H9 (cell line): Measurements from ENCODE around the gene NHSL2. TPM values are rescaled to one million over a fixed set of nuclear protein-coding genes. Genes with fewer than 3 reads are reported as not detected.

Experiments used
- DNase-seq: peaks from one replicate; pipeline ENCODE4 v3.0.0-alpha.2; 2017
- H2AFZ ChIP-seq: one replicate; pipeline ENCODE4 v1.6.1; 2013; ENCODE audit warnings: mild to moderate bottlenecking, low read length, control low read depth, moderate library complexity
- H2AK5ac ChIP-seq: 2 replicates; pipeline ENCODE4 v1.6.1; 2013; ENCODE audit warnings: low read length, control low read depth, mixed read lengths; ENCODE audit not compliant: insufficient read length
- H2BK120ac ChIP-seq: one replicate; pipeline ENCODE4 v1.6.1; 2013; ENCODE audit warnings: low read depth, mild to moderate bottlenecking, low read length, control low read depth, inconsistent platforms; ENCODE audit not compliant: poor library complexity, severe bottlenecking
- H2BK12ac ChIP-seq: 2 replicates; pipeline ENCODE4 v1.6.1; 2013; ENCODE audit warnings: low read length, control low read depth, mixed read lengths, low read depth; ENCODE audit not compliant: insufficient read length
- H2BK15ac ChIP-seq: 2 replicates; pipeline ENCODE4 v1.6.1; 2013; ENCODE audit warnings: low read depth, low read length, control low read depth
- H2BK20ac ChIP-seq: one replicate; pipeline ENCODE4 v1.6.1; 2013; ENCODE audit warnings: low read depth, mild to moderate bottlenecking, low read length, control low read depth, inconsistent platforms; ENCODE audit not compliant: poor library complexity, severe bottlenecking
- H2BK5ac ChIP-seq: 2 replicates; pipeline ENCODE4 v1.6.1; 2013; ENCODE audit warnings: low read length, control low read depth, mixed read lengths; ENCODE audit not compliant: insufficient read length
- H3K14ac ChIP-seq: 2 replicates; pipeline ENCODE4 v1.6.1; 2013; ENCODE audit warnings: low read length, control low read depth; ENCODE audit not compliant: insufficient read depth
- H3K18ac ChIP-seq: 2 replicates; pipeline ENCODE4 v1.6.1; 2013; ENCODE audit warnings: low read depth, mild to moderate bottlenecking, mixed read lengths, low read length, control low read depth; ENCODE audit not compliant: insufficient read length
- H3K23ac ChIP-seq: 2 replicates; pipeline ENCODE4 v1.6.1; 2013; ENCODE audit warnings: low read length, control low read depth, mixed read lengths, low read depth; ENCODE audit not compliant: insufficient read length
- H3K23me2 ChIP-seq: 2 replicates; pipeline ENCODE4 v1.6.1; 2013; ENCODE audit warnings: low read depth, mild to moderate bottlenecking, mixed read lengths, low read length, control low read depth; ENCODE audit not compliant: insufficient read length, poor library complexity, severe bottlenecking
- H3K27ac ChIP-seq: 2 replicates; pipeline ENCODE4 v1.5.1; 2013; ENCODE audit warnings: low read length, control low read depth, mixed read lengths, low read depth; ENCODE audit not compliant: insufficient read length
- H3K27me3 ChIP-seq: 2 replicates; pipeline ENCODE4 v1.6.1; 2013; ENCODE audit warnings: low read length, control low read depth, inconsistent platforms; ENCODE audit not compliant: insufficient read depth
- H3K4ac ChIP-seq: 2 replicates; pipeline ENCODE4 v1.6.1; 2013; ENCODE audit warnings: low read depth, mild to moderate bottlenecking, control low read depth, inconsistent platforms, low read length, moderate library complexity
- H3K4me1 ChIP-seq: 2 replicates; pipeline ENCODE4 v1.6.1; 2013; ENCODE audit warnings: low read length, control low read depth, inconsistent platforms; ENCODE audit not compliant: insufficient read depth
- H3K4me2 ChIP-seq: 2 replicates; pipeline ENCODE4 v1.6.1; 2013; ENCODE audit warnings: low read length, control low read depth, mixed read lengths; ENCODE audit not compliant: insufficient read length, insufficient read depth
- H3K56ac ChIP-seq: 2 replicates; pipeline ENCODE4 v1.6.1; 2013; ENCODE audit warnings: low read depth, mild to moderate bottlenecking, mixed read lengths, low read length, control low read depth; ENCODE audit not compliant: insufficient read length
- H3K79me1 ChIP-seq: 2 replicates; pipeline ENCODE4 v1.6.1; 2013; ENCODE audit warnings: low read depth, mild to moderate bottlenecking, moderate library complexity, low read length, control low read depth, inconsistent platforms; ENCODE audit not compliant: insufficient read depth, poor library complexity, severe bottlenecking
- H3K79me2 ChIP-seq: 2 replicates; pipeline ENCODE4 v1.6.1; 2013; ENCODE audit warnings: low read length, control low read depth, inconsistent platforms; ENCODE audit not compliant: insufficient read depth
- H3K9ac ChIP-seq: 2 replicates; pipeline ENCODE4 v1.6.1; 2013; ENCODE audit warnings: low read length, control low read depth, mixed read lengths; ENCODE audit not compliant: insufficient read length; ENCODE audit errors: extremely low read depth
- H3K9me3 ChIP-seq: one replicate; pipeline ENCODE4 v1.6.1; 2013; ENCODE audit warnings: low read depth, low read length, inconsistent platforms; ENCODE audit not compliant: control insufficient read depth
- H3T11ph ChIP-seq: one replicate; pipeline ENCODE4 v1.6.1; 2013; ENCODE audit warnings: mild to moderate bottlenecking, low read length, control low read depth, inconsistent platforms
- H4K20me1 ChIP-seq: one replicate; pipeline ENCODE4 v1.6.1; 2013; ENCODE audit not compliant: control insufficient read depth, insufficient read length, insufficient read depth
- H4K5ac ChIP-seq: 2 replicates; pipeline ENCODE4 v1.6.1; 2013; ENCODE audit warnings: low read depth, mild to moderate bottlenecking, mixed read lengths, low read length, control low read depth; ENCODE audit not compliant: insufficient read length
- H4K8ac ChIP-seq: replicated peaks from 2 replicates; pipeline ENCODE4 v1.6.1; 2013; ENCODE audit warnings: low read length, control low read depth, mixed read lengths, low read depth; ENCODE audit not compliant: insufficient read length
- H4K91ac ChIP-seq: 2 replicates; pipeline ENCODE4 v1.6.1; 2013; ENCODE audit warnings: low read depth, mild to moderate bottlenecking, moderate library complexity, mixed read lengths, low read length, control low read depth; ENCODE audit not compliant: insufficient read length
- H3K27ac Mint-ChIP-seq, 3 experiments: 2 replicates in 2 of 3; 3 replicates in 1 of 3; pipeline ENCODE4 v1.8.0; 2020 to 2021; ENCODE audit warnings: mixed read lengths in 3 of 3, mild to moderate bottlenecking in 1 of 3, moderate library complexity in 1 of 3
- H3K27me3 Mint-ChIP-seq: 2 replicates; pipeline ENCODE4 v1.8.0; 2021; ENCODE audit warnings: low read depth, mild to moderate bottlenecking, moderate library complexity, mixed read lengths
- H3K36me3 Mint-ChIP-seq, 3 experiments: 2 replicates in 2 of 3; 3 replicates in 1 of 3; pipeline ENCODE4 v1.8.0; 2020 to 2021; ENCODE audit warnings: low read depth in 3 of 3, mixed read lengths in 3 of 3; ENCODE audit not compliant: insufficient read depth in 1 of 3
- H3K4me1 Mint-ChIP-seq, 2 experiments: 2 replicates each; pipeline ENCODE4 v1.8.0; 2020; ENCODE audit warnings: mixed read lengths in 2 of 2
- H3K4me3 Mint-ChIP-seq, 2 experiments: 2 replicates in 1 of 2; 3 replicates in 1 of 2; pipeline ENCODE4 v1.8.0; 2020 to 2021; ENCODE audit warnings: mild to moderate bottlenecking in 2 of 2, mixed read lengths in 2 of 2, moderate library complexity in 1 of 2
- H3K9me3 Mint-ChIP-seq, 2 experiments: 2 replicates in 1 of 2; 3 replicates in 1 of 2; pipeline ENCODE4 v1.8.0; 2020; ENCODE audit warnings: mild to moderate bottlenecking in 2 of 2, mixed read lengths in 2 of 2, moderate library complexity in 1 of 2
- WGBS: extraction: QIAGEN DNeasy Blood & Tissue Kit; methylation state at CpG from one replicate; pipeline ENCODE4 v1.1.7; 2013; ENCODE audit warnings: missing lambda C conversion rate, low lambda C conversion rate, mixed read lengths; ENCODE audit not compliant: insufficient read length; ENCODE audit errors: extremely low coverage; 5-methylcytosine and 5-hydroxymethylcytosine counted together
- total RNA-seq: library from RNA; stranded (reverse); gene quantifications from 2 replicates; pipeline ENCODE4 v1.2.1, GENCODE V29; 2021
- TF ChIP-seq, protein P1 (sequence below): fragments of 200-600 bp; sonication (generic); conservative IDR thresholded peaks from 3 replicates; pipeline ENCODE4 v1.8.0; 2021; ENCODE audit warnings: antibody characterized with exemption, mild to moderate bottlenecking

The NHSL2 gene
- total RNA-seq, 1 experiment from 2014 or later = 6.4 TPM

DNA sequence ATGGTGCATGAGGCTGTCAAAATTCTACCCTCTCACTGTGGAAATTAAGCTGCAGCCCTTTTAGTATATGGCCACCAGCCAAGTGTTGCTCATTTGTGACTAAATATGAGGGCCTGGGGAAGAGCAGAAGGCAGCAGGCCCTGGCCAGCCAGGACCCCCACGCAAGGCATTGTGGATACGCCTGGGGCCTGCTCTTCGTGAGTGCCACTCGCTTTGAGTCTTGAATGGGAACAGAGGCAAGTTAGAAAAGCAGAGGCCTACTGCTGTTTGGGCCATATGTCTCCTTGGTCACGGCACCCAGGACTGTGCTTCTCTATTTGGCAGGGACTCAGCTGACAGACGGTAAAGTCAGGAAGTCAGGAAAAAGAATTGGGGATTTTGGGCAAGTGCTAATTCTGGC is 210.2 kb downstream of the NHSL2 start:
- no peak overlapping the region for H2BK12ac ChIP-seq
- no peaks in the 10 kb centered on the region for H3K27me3 Mint-ChIP-seq
- H3K4me1 ChIP-seq = peaks cover 4% of the 10 kb centered on the region; the same call in 1 of the 2 replicates
- H2AK5ac ChIP-seq = no peak overlapping the region
- no peak overlapping the region for H2BK15ac ChIP-seq
- H3K23ac ChIP-seq = no peak overlapping the region
- no peak overlapping the region for H3K56ac ChIP-seq
- no peak overlapping the region for H3T11ph ChIP-seq
- DNase-seq = no peak
- H4K20me1 ChIP-seq = no peaks in the 10 kb centered on the region
- H3K23me2 ChIP-seq = no peaks in the 10 kb centered on the region
- no peak overlapping the region for H2BK120ac ChIP-seq
- no peak overlapping the region for H4K5ac ChIP-seq
- WGBS = no CpG with 5 or more reads among the region's 6 CpGs
- H3K9me3 ChIP-seq = peaks cover 33% of the 10 kb centered on the region
- no peak overlapping the region for H2AFZ ChIP-seq
- H2BK5ac ChIP-seq = no peak overlapping the region
- no peaks in the 10 kb centered on the region for H3K79me2 ChIP-seq
- H3K27ac ChIP-seq = no peak overlapping the region
- no peaks in the 10 kb centered on the region for H3K79me1 ChIP-seq
- TF ChIP-seq, protein P1, sequence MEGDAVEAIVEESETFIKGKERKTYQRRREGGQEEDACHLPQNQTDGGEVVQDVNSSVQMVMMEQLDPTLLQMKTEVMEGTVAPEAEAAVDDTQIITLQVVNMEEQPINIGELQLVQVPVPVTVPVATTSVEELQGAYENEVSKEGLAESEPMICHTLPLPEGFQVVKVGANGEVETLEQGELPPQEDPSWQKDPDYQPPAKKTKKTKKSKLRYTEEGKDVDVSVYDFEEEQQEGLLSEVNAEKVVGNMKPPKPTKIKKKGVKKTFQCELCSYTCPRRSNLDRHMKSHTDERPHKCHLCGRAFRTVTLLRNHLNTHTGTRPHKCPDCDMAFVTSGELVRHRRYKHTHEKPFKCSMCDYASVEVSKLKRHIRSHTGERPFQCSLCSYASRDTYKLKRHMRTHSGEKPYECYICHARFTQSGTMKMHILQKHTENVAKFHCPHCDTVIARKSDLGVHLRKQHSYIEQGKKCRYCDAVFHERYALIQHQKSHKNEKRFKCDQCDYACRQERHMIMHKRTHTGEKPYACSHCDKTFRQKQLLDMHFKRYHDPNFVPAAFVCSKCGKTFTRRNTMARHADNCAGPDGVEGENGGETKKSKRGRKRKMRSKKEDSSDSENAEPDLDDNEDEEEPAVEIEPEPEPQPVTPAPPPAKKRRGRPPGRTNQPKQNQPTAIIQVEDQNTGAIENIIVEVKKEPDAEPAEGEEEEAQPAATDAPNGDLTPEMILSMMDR = no peak
- no peak overlapping the region for H4K91ac ChIP-seq
- H3K9ac ChIP-seq = no peak overlapping the region
- no peak overlapping the region for H3K4ac ChIP-seq
- H2BK20ac ChIP-seq = no peak overlapping the region
- peaks cover 63 to 65% of the 10 kb centered on the region in 2 experiments for H3K9me3 Mint-ChIP-seq
- no peak overlapping the region for H3K27ac Mint-ChIP-seq
- H3K36me3 Mint-ChIP-seq = peaks cover 0 to 5% (median 0%) of the 10 kb centered on the region in 3 experiments; a peak in 3 of 7 replicates
- no peak overlapping the region for H4K8ac ChIP-seq
- no peak overlapping the region for H3K4me2 ChIP-seq
- H3K27me3 ChIP-seq = no peaks in the 10 kb centered on the region
- H3K18ac ChIP-seq = no peak overlapping the region
- no peak overlapping the region for H3K4me3 Mint-ChIP-seq
- peaks cover 21 to 23% of the 10 kb centered on the region in 2 experiments for H3K4me1 Mint-ChIP-seq
- H3K14ac ChIP-seq = no peak overlapping the region
